HepG2 (cell line): ENCODE results near the gene VPS4A. TPM values are rescaled to one million over a fixed set of nuclear protein-coding genes. Genes with fewer than 3 reads are reported as not detected.
A peak's percentile ranks its signal among the peaks of the same experiment; 100 is the strongest.

Source experiments
- ATF3 ChIP-seq: sonication (generic); formaldehyde crosslinking; IDR thresholded peaks from 2 replicates; pipeline ENCODE4 v1.4.0; 2020; ENCODE audit warnings: missing genetic modification reagents
- E2F5 ChIP-seq: sonication (generic); formaldehyde crosslinking; conservative IDR thresholded peaks from 2 replicates; pipeline ENCODE4 v1.4.0; 2020; ENCODE audit warnings: missing genetic modification reagents
- FOSL1 ChIP-seq: sonication (generic); formaldehyde crosslinking; IDR thresholded peaks from 2 replicates; pipeline ENCODE4 v1.9.0; 2021; ENCODE audit warnings: missing genetic modification reagents, borderline replicate concordance
- MED13 ChIP-seq: sonication (generic); formaldehyde crosslinking; IDR thresholded peaks from 2 replicates; pipeline ENCODE4 v1.5.0; 2020; ENCODE audit warnings: missing genetic modification reagents
- MEF2D ChIP-seq: sonication (generic); formaldehyde crosslinking; IDR thresholded peaks from 2 replicates; pipeline ENCODE4 v1.5.1; 2020; ENCODE audit warnings: mild to moderate bottlenecking, missing genetic modification reagents
- NBN ChIP-seq: fragments of 450-650 bp; conservative IDR thresholded peaks from 2 replicates; pipeline ENCODE4 v1.6.1; 2017
- NR2F1 ChIP-seq, 2 experiments: fragments of 450-650 bp in 1 of 2; formaldehyde crosslinking in 1 of 2; IDR thresholded peaks; 2 replicates each; pipeline versions ENCODE4 v1.5.0 to v1.6.1; 2016 to 2020; ENCODE audit warnings: mild to moderate bottlenecking in 1 of 2, missing compliant biosample characterization in 1 of 2, missing genetic modification reagents in 1 of 2, moderate library complexity in 1 of 2
- NRL ChIP-seq: sonication (generic); formaldehyde crosslinking; IDR thresholded peaks from 2 replicates; pipeline ENCODE4 v1.5.0; 2020; ENCODE audit warnings: missing genetic modification reagents, mild to moderate bottlenecking, moderate library complexity, borderline replicate concordance
- PHF5A ChIP-seq: IDR thresholded peaks from one replicate; pipeline ENCODE4 v1.6.1; 2018; ENCODE audit warnings: low read depth, missing genetic modification reagents; ENCODE audit not compliant: unreplicated experiment
- RARA ChIP-seq: IDR thresholded peaks from 2 replicates; pipeline ENCODE4 v1.6.1; 2016; ENCODE audit warnings: missing genetic modification reagents, missing compliant biosample characterization
- SALL1 ChIP-seq: sonication (generic); formaldehyde crosslinking; IDR thresholded peaks from 2 replicates; pipeline ENCODE4 v1.8.0; 2022; ENCODE audit warnings: mild to moderate bottlenecking, missing genetic modification reagents
- TMF1 ChIP-seq: sonication (generic); formaldehyde crosslinking; IDR thresholded peaks from 2 replicates; pipeline ENCODE4 v1.8.1; 2022; ENCODE audit warnings: low read depth, missing genetic modification reagents
- ZBTB49 ChIP-seq: sonication (generic); formaldehyde crosslinking; IDR thresholded peaks from 2 replicates; pipeline ENCODE4 v1.4.0; 2020; ENCODE audit warnings: missing genetic modification reagents, borderline replicate concordance
- ZMAT3 ChIP-seq: sonication (generic); formaldehyde crosslinking; conservative IDR thresholded peaks from 2 replicates; pipeline ENCODE4 v1.7.0; 2021; ENCODE audit warnings: missing genetic modification reagents
- ZNF274 ChIP-seq: sonication (generic); formaldehyde crosslinking; IDR thresholded peaks from 2 replicates; pipeline ENCODE4 v1.5.1; 2020; ENCODE audit warnings: mild to moderate bottlenecking, missing genetic modification reagents
- ZNF350 ChIP-seq: sonication (generic); formaldehyde crosslinking; IDR thresholded peaks from 2 replicates; pipeline ENCODE4 v1.4.0; 2020; ENCODE audit warnings: mild to moderate bottlenecking, low read depth, missing genetic modification reagents, borderline replicate concordance
- ZNF503 ChIP-seq: sonication (generic); formaldehyde crosslinking; IDR thresholded peaks from 2 replicates; pipeline ENCODE4 v1.4.0; 2020; ENCODE audit warnings: missing genetic modification reagents
- ZNF569 ChIP-seq: sonication (generic); formaldehyde crosslinking; IDR thresholded peaks from 2 replicates; pipeline ENCODE4 v1.5.0; 2020; ENCODE audit warnings: mild to moderate bottlenecking, missing genetic modification reagents, moderate library complexity, borderline replicate concordance
- ZNF670 ChIP-seq: sonication (generic); formaldehyde crosslinking; IDR thresholded peaks from 2 replicates; pipeline ENCODE4 v1.8.0; 2022; ENCODE audit warnings: mild to moderate bottlenecking, missing genetic modification reagents, borderline replicate concordance
- ZNF784 ChIP-seq: sonication (generic); formaldehyde crosslinking; IDR thresholded peaks from 2 replicates; pipeline ENCODE4 v1.5.1; 2020; ENCODE audit warnings: missing genetic modification reagents, mild to moderate bottlenecking, borderline replicate concordance
- ZNF792 ChIP-seq: IDR thresholded peaks from 2 replicates; pipeline ENCODE4 v1.6.1; 2016
- ZSCAN20 ChIP-seq: sonication (generic); formaldehyde crosslinking; IDR thresholded peaks from 2 replicates; pipeline ENCODE4 v1.4.0; 2020; ENCODE audit warnings: missing genetic modification reagents, mild to moderate bottlenecking, borderline replicate concordance
- ZZZ3 ChIP-seq: sonication (generic); formaldehyde crosslinking; IDR thresholded peaks from 2 replicates; pipeline ENCODE4 v1.4.0; 2020; ENCODE audit warnings: missing genetic modification reagents, mild to moderate bottlenecking, borderline replicate concordance
- polyA plus RNA-seq, 8 experiments: library from polyadenylated mRNA; depleted of rRNA in 3 of 8; stranded (reverse) in 7 of 8; unstranded in 1 of 8; fragments of >200 nt; fragmentation: Illumina TruSeq in 4 of 8; extraction: Trizol in 4 of 8; gene quantifications; 2 replicates each; pipeline versions ENCODE4 v1.2.1 to v1.2.3, GENCODE V29; 2011 to 2016; ENCODE audit warnings: low read depth in 4 of 8, missing spikeins in 1 of 8, mixed read lengths in 1 of 8; ENCODE audit not compliant: insufficient read depth in 1 of 8
- total RNA-seq, 5 experiments: library from RNA; depleted of rRNA; stranded (reverse); fragments of >200 nt; fragmentation: Illumina TruSeq; extraction: Trizol; gene quantifications; 2 replicates each; pipeline ENCODE4 v1.2.3, GENCODE V29; 2016; ENCODE audit warnings: low read depth in 1 of 5

Gene VPS4A
- total and polyA plus RNA-seq, 2 of the 13 experiments (the other 11 are each of a cell fraction or from before 2014, with no cell fraction given): 13.2 to 27.9 TPM

GRCh38 chr16:69310653-69311532 lies at the start of gene VPS4A (continued):
- TF ChIP-seq ZNF569 (no peak), E2F5 (CRISPR knock-in tag) (peak; percentile 20), TMF1 (CRISPR knock-in tag) (peak; percentile 81; the same call in 1 of the 2 replicates), ZNF784 (CRISPR knock-in tag) (peak; percentile 93), NRL (CRISPR knock-in tag) (peak; percentile 50), FOSL1 (CRISPR knock-in tag) (no peak), MEF2D (CRISPR knock-in tag) (peak; percentile 30; the same call in 1 of the 2 replicates), NR2F1 (CRISPR knock-in tag; IDR thresholded peaks at IDR 0.05) (peak in 1 of 2 experiments; percentile 26; a peak in 1 of 4 replicates), ZNF670 (CRISPR knock-in tag) (peak; percentile 32; the same call in 1 of the 2 replicates), ZMAT3 (no peak), PHF5A (CRISPR knock-in tag) (peak; percentile 92), ZBTB49 (CRISPR knock-in tag) (no peak), ZNF503 (no peak), ZNF792 (0 out of 2 replicates have a peak, but pooled peaks have one; percentile 23), SALL1 (CRISPR knock-in tag) (peak; percentile 72), ZZZ3 (CRISPR knock-in tag) (no peak), MED13 (no peak; the same call in 1 of the 2 replicates), ZNF350 (no peak; the same call in 1 of the 2 replicates), ATF3 (CRISPR knock-in tag) (peak; percentile 56; the same call in 1 of the 2 replicates), NBN (no peak), RARA (no peak; the same call in none of the 2 replicates), ZNF274 (no peak; the same call in none of the 2 replicates), ZSCAN20 (no peak)
